Muscle layer of duodenum (tissue), 2 donors: ENCODE data around the gene BTN2A1.
"Not testable (repeated sequence)": the region's sequence is repeated elsewhere in the genome, so short reads cannot be mapped to it uniquely, and the experiment has no call there.

Experiments
- H3K27ac ChIP-seq: one replicate; pipeline ENCODE4 v1.7.0; 2013; ENCODE audit warnings: mild to moderate bottlenecking, low read length
- H3K27me3 ChIP-seq: one replicate; pipeline ENCODE4 v1.7.0; 2013; ENCODE audit warnings: low read depth, mild to moderate bottlenecking, control low read depth, low read length
- H3K36me3 ChIP-seq, 2 donors: one replicate each; pipeline ENCODE4 v1.7.0; 2013; ENCODE audit warnings: low read length in 2 of 2, control low read depth in 1 of 2, mild to moderate bottlenecking in 1 of 2; ENCODE audit not compliant: insufficient read depth in 2 of 2, control insufficient read depth in 1 of 2
- H3K4me1 ChIP-seq, 2 donors: one replicate each; pipeline ENCODE4 v1.7.0; 2013; ENCODE audit warnings: low read length in 2 of 2, mild to moderate bottlenecking in 2 of 2, control low read depth in 1 of 2, moderate library complexity in 1 of 2; ENCODE audit not compliant: insufficient read depth in 2 of 2, control insufficient read depth in 1 of 2
- H3K4me3 ChIP-seq, 2 donors: one replicate each; pipeline ENCODE4 v1.7.0; 2013; ENCODE audit warnings: low read length in 2 of 2, low read depth in 1 of 2, mild to moderate bottlenecking in 1 of 2
- H3K9me3 ChIP-seq, 2 donors: one replicate each; pipeline ENCODE4 v1.7.0; 2013; ENCODE audit warnings: low read length in 2 of 2, control low read depth in 1 of 2, mild to moderate bottlenecking in 1 of 2; ENCODE audit not compliant: control insufficient read depth in 1 of 2
- donor health status: healthy.

Gene BTN2A1

DNA sequence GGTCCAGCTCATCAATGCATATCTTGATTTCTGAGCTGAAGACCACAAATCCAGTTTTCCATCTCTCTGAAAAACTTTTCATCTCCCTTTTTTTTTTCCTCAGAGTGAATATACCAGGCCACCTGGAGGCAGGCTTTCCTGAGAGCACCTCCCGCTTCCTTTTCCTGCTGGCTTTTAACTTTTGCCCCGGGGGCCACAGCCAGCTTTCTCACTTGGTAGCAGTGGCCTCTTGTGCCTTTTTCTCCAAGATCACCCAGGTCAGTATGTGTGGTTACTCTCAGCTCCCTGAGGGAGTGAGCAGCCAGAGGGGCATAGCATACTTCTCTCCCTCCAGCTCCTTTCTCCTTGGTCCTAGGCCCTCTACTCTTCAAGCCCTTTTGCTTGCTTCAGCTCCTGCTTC, 42.3 kb downstream of the BTN2A1 start, which contains the start of gene BTN1A1:
BTN1A1 (plus strand) TSS at position 202 of the 400 bp plus-strand sequence. CDS start 984 bp downstream, outside the sequence.
- peaks cover 0 to 4% of the 10 kb centered on the region in 2 donors for H3K4me1 ChIP-seq
- H3K4me3 ChIP-seq = no peak within 1 kb of the TSS
- H3K36me3 ChIP-seq = no peaks in the 10 kb centered on the region
- H3K27ac ChIP-seq = no peak within 1 kb of the TSS
- peaks cover 13% of the 10 kb centered on the region for H3K27me3 ChIP-seq
- no peaks in the 10 kb centered on the region for H3K9me3 ChIP-seq

DNA sequence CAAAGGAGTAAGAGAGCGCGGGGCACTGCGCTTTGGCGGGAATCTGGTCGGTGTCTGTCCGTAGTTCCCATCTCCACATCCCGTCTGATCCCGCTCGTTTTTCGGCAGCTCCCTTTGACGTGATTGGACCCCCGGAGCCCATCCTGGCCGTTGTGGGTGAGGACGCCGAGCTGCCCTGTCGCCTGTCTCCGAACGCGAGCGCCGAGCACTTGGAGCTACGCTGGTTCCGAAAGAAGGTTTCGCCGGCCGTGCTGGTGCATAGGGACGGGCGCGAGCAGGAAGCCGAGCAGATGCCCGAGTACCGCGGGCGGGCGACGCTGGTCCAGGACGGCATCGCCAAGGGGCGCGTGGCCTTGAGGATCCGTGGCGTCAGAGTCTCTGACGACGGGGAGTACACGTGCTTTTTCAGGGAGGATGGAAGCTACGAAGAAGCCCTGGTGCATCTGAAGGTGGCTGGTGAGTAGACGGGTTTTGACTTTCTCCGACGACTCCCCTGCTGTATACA, 43.8 kb downstream of the BTN2A1 start:
- H3K4me3 ChIP-seq = peak overlapping the region; percentile 53 to 60
- H3K4me1 ChIP-seq = peaks cover 0 to 4% of the 10 kb centered on the region in 2 donors
- H3K9me3 ChIP-seq = no peaks in the 10 kb centered on the region
- H3K27ac ChIP-seq = no peak overlapping the region
- no peaks in the 10 kb centered on the region for H3K36me3 ChIP-seq
- H3K27me3 ChIP-seq = peaks cover 13% of the 10 kb centered on the region

- Histone ChIP-seq H3K27me3 (peaks cover 13% of the 10 kb centered on the region), H3K9me3 (no peaks in the 10 kb centered on the region), H3K27ac (no peak overlapping the region), H3K36me3 (no peaks in the 10 kb centered on the region), H3K4me1 (peaks cover 0 to 4% of the 10 kb centered on the region in 2 donors), H3K4me3 (peak overlapping the region; percentile 53 to 60)
These were observed 44.4 kb downstream of the BTN2A1 start for GRCh38 chr6:26502165-26502564.

DNA sequence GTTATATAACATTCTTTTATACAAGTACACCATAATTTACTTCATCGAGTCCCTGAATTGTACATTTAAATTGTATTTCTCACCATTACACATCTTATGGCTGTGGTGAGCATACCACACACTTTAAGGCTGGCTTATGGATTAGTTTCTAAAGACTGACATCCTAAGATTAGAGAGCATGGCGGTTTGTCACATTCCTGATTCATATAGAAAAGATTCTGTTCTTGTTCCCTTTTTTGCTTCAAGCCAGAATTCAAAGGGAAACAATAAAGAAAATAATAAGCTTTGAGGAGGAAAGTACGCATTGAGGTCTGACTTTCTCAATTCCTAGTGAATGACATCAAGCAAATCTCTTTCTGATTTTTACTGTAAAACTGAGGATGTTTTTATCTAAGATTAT, 44.9 kb downstream of the BTN2A1 start:
- no peak overlapping the region for H3K27ac ChIP-seq
- no peaks in the 10 kb centered on the region for H3K9me3 ChIP-seq
- H3K4me1 ChIP-seq = peaks cover 0 to 4% of the 10 kb centered on the region in 2 donors
- H3K36me3 ChIP-seq = no peaks in the 10 kb centered on the region
- no peak overlapping the region for H3K4me3 ChIP-seq
- H3K27me3 ChIP-seq = peaks cover 13% of the 10 kb centered on the region

GRCh38 chr6:26507658-26508057, 49.9 kb downstream of the BTN2A1 start:
- no peak overlapping the region for H3K4me3 ChIP-seq
- no peaks in the 10 kb centered on the region for H3K36me3 ChIP-seq
- H3K27me3 ChIP-seq = no peaks in the 10 kb centered on the region
- no peaks in the 10 kb centered on the region for H3K4me1 ChIP-seq
- H3K9me3 ChIP-seq = no peaks in the 10 kb centered on the region
- H3K27ac ChIP-seq = no peak overlapping the region

- H3K27ac ChIP-seq, H3K4me3 ChIP-seq, H3K27me3 ChIP-seq, H3K9me3 ChIP-seq, H3K36me3 ChIP-seq, H3K4me1 ChIP-seq: not testable (repeated sequence)
These were observed 53.3 kb downstream of the BTN2A1 start for GRCh38 chr6:26511033-26511432.

DNA sequence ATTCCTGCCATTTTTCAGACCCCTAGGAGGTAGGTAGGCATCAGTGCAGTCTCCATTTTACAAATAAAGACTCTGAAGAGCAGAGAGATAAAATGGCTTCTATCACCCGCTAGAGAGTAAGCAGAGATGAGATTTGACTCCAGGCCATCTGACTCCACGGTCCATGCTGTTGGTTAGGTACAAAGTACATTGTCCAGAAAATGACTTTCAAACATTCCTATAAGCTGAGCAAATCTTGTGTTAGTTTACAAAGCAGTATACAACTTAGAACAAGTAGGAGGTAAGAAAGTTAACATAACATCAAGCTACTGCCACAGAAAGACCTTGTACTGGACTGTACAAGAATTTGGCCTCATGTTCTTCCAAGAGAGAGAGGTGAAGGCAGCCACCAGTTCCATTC, 57.2 kb downstream of the BTN2A1 start:
- H3K4me3 ChIP-seq = no peak overlapping the region
- no peaks in the 10 kb centered on the region for H3K36me3 ChIP-seq
- H3K9me3 ChIP-seq = no peaks in the 10 kb centered on the region
- no peaks in the 10 kb centered on the region for H3K27me3 ChIP-seq
- no peaks in the 10 kb centered on the region for H3K4me1 ChIP-seq
- H3K27ac ChIP-seq = no peak overlapping the region

GRCh38 chr6:26516481-26517427, 59.0 kb downstream of the BTN2A1 start:
- no peak overlapping the region for H3K4me3 ChIP-seq
- H3K9me3 ChIP-seq = no peaks in the 10 kb centered on the region
- no peaks in the 10 kb centered on the region for H3K4me1 ChIP-seq
- H3K27me3 ChIP-seq = no peaks in the 10 kb centered on the region
- H3K27ac ChIP-seq = no peak overlapping the region
- H3K36me3 ChIP-seq = no peaks in the 10 kb centered on the region
